Peyer's patch (tissue), 4 donors: ENCODE measurements around the gene BACE1. TPM values are rescaled to one million over a fixed set of nuclear protein-coding genes. Genes with fewer than 3 reads are reported as not detected.
A peak's percentile ranks its signal among the peaks of the same experiment; 100 is the strongest.

Source experiments
- DNase-seq, 3 donors: peaks; one replicate each; pipeline ENCODE4 v3.0.0-alpha.2; 2017 to 2019
- H3K27ac ChIP-seq, 4 donors: fragments of 200-600 bp; sonication (generic); one replicate each; pipeline ENCODE4 v1.5.1; 2016 to 2019
- H3K27me3 ChIP-seq, 2 donors: fragments of 200-600 bp; sonication (generic); one replicate each; pipeline ENCODE4 v1.5.1; 2019
- H3K36me3 ChIP-seq, 3 donors: fragments of 200-600 bp; sonication (generic); one replicate each; pipeline ENCODE4 v1.5.1; 2016 to 2019
- H3K4me1 ChIP-seq, 4 donors: fragments of 200-600 bp; sonication (generic); one replicate each; pipeline ENCODE4 v1.5.1; 2016 to 2019
- H3K4me3 ChIP-seq, 4 donors: fragments of 200-600 bp; sonication (generic); 1 replicate in 3 of 4; 2 replicates in 1 of 4; pipeline ENCODE4 v1.5.1; 2016 to 2019; ENCODE audit warnings: mild to moderate bottlenecking in 1 of 4
- H3K9me3 ChIP-seq, 4 donors: fragments of 200-600 bp; sonication (generic); one replicate each; pipeline ENCODE4 v1.5.1; 2016 to 2019; ENCODE audit warnings: mild to moderate bottlenecking in 1 of 4
- CTCF ChIP-seq, 6 experiments: fragments of 450-650 bp in 4 of 6; fragments of 200-600 bp in 2 of 6; sonication (generic) in 1 of 6; IDR thresholded peaks; one replicate each; pipeline ENCODE4 v1.5.1; 2017 to 2019; ENCODE audit warnings: antibody characterized with exemption in 6 of 6, mild to moderate bottlenecking in 3 of 6, moderate library complexity in 1 of 6
- POLR2A ChIP-seq, 2 donors: fragments of 450-650 bp; IDR thresholded peaks; one replicate each; pipeline ENCODE4 v1.5.1; 2017; ENCODE audit warnings: antibody characterized with exemption in 2 of 2, mild to moderate bottlenecking in 2 of 2, moderate library complexity in 2 of 2
- total RNA-seq, 4 donors: library from RNA; depleted of rRNA; stranded (reverse); fragments of >200 nt; gene quantifications; one replicate each; pipeline ENCODE4 v1.1.0, GENCODE V29; 2016

BACE1 gene
- total RNA-seq, 4 donors from 2014 or later = 5.6 to 11.4 (median 8.9) TPM

GRCh38 chr11:117299351-117300282 is 16.4 kb downstream of the BACE1 start:
- peaks cover 0 to 14% (median 0%) of the 10 kb centered on the region in 4 donors for H3K4me1 ChIP-seq
- H3K27ac ChIP-seq = peak overlapping the region in 1 of 4 donors; percentile 25
- peaks cover 0 to 4% (median 0%) of the 10 kb centered on the region in 3 donors for H3K36me3 ChIP-seq
- H3K9me3 ChIP-seq = no peaks in the 10 kb centered on the region
- TF ChIP-seq CTCF (IDR thresholded peaks at IDR 0.05) (no peak), POLR2A (IDR thresholded peaks at IDR 0.05) (no peak)
- peak in 1 of 3 donors; percentile 38 for DNase-seq
- H3K4me3 ChIP-seq = peak overlapping the region in 1 of 4 donors; percentile 19
- H3K27me3 ChIP-seq = no peaks in the 10 kb centered on the region

- Histone ChIP-seq H3K27me3 (no peaks in the 10 kb centered on the region), H3K36me3 (peaks cover 0 to 4% (median 0%) of the 10 kb centered on the region in 3 donors), H3K4me3 (no peak overlapping the region), H3K4me1 (peaks cover 0 to 14% (median 0%) of the 10 kb centered on the region in 4 donors), H3K27ac (no peak overlapping the region), H3K9me3 (no peaks in the 10 kb centered on the region)
- peak in 1 of 3 donors; percentile 40 for DNase-seq
- TF ChIP-seq POLR2A (IDR thresholded peaks at IDR 0.05) (no peak), CTCF (IDR thresholded peaks at IDR 0.05) (no peak)
These were observed 17.9 kb downstream of the BACE1 start for GRCh38 chr11:117298195-117298594.

- no peaks in the 10 kb centered on the region for H3K27me3 ChIP-seq
- no peak for DNase-seq
- peaks cover 0 to 9% (median 0%) of the 10 kb centered on the region in 3 donors for H3K36me3 ChIP-seq
- H3K9me3 ChIP-seq = no peaks in the 10 kb centered on the region
- peaks cover 0 to 14% (median 0%) of the 10 kb centered on the region in 4 donors for H3K4me1 ChIP-seq
- no peak overlapping the region for H3K27ac ChIP-seq
- no peak for TF ChIP-seq POLR2A (IDR thresholded peaks at IDR 0.05)
- no peak for TF ChIP-seq CTCF (IDR thresholded peaks at IDR 0.05)
- no peak overlapping the region for H3K4me3 ChIP-seq
These were observed 19.2 kb downstream of the BACE1 start for GRCh38 chr11:117296881-117297280.

- DNase-seq = no peak
- no peaks in the 10 kb centered on the region for H3K27me3 ChIP-seq
- H3K36me3 ChIP-seq = peaks cover 0 to 18% (median 0%) of the 10 kb centered on the region in 3 donors
- peaks cover 0 to 13% (median 0%) of the 10 kb centered on the region in 4 donors for H3K4me1 ChIP-seq
- H3K4me3 ChIP-seq = no peak overlapping the region
- no peak overlapping the region for H3K27ac ChIP-seq
- TF ChIP-seq POLR2A (IDR thresholded peaks at IDR 0.05) (no peak), CTCF (IDR thresholded peaks at IDR 0.05) (no peak)
- no peaks in the 10 kb centered on the region for H3K9me3 ChIP-seq
These were observed 20.5 kb downstream of the BACE1 start for GRCh38 chr11:117295438-117296137.

- no peaks in the 10 kb centered on the region for H3K9me3 ChIP-seq
- no peaks in the 10 kb centered on the region for H3K4me1 ChIP-seq
- TF ChIP-seq POLR2A (IDR thresholded peaks at IDR 0.05) (no peak), CTCF (IDR thresholded peaks at IDR 0.05) (no peak)
- no peak for DNase-seq
- no peaks in the 10 kb centered on the region for H3K27me3 ChIP-seq
- no peak overlapping the region for H3K27ac ChIP-seq
- peaks cover 0 to 34% (median 0%) of the 10 kb centered on the region in 3 donors for H3K36me3 ChIP-seq
- H3K4me3 ChIP-seq = no peak overlapping the region
These were observed 23.4 kb downstream of the BACE1 start for GRCh38 chr11:117292616-117293015.
